ENCODE measurements around the gene RGPD8.

- TF ChIP-seq CTCF (IDR thresholded peaks at IDR 0.05) (no peak), ZBTB33 (IDR thresholded peaks at IDR 0.05; ENCODE audit: borderline replicate concordance, low read depth) (no peak)
Observed at GRCh38 chr2:112322919-112323318, 110.5 kb downstream of the RGPD8 start.
